PFSK-1 (cell line): Measurements from ENCODE around the gene KCNG4.

Source experiments
- FOXP2 ChIP-seq: optimal IDR thresholded peaks from 2 replicates; pipeline ENCODE3; 2011; ENCODE audit warnings: borderline replicate concordance, control low read depth, inconsistent platforms; ENCODE audit not compliant: insufficient read depth; ENCODE audit errors: extremely low read length, extremely low read depth
- POLR2AphosphoS5 ChIP-seq: IDR thresholded peaks from 2 replicates; pipeline ENCODE4 v1.6.1; 2012; ENCODE audit warnings: low read depth, mild to moderate bottlenecking, control low read depth, low read length, moderate library complexity
- REST ChIP-seq, 2 experiments: IDR thresholded peaks; 2 replicates each; pipeline versions ENCODE4 v1.6.1 to v1.8.0; 2011 to 2012; ENCODE audit warnings: low read depth in 2 of 2, low read length in 2 of 2, control low read depth in 1 of 2, inconsistent platforms in 1 of 2, mild to moderate bottlenecking in 1 of 2, moderate library complexity in 1 of 2; ENCODE audit not compliant: insufficient read depth in 1 of 2
- SIN3A ChIP-seq: IDR thresholded peaks from 2 replicates; pipeline ENCODE4 v1.6.1; 2012; ENCODE audit warnings: mild to moderate bottlenecking, low read length, moderate library complexity, borderline replicate concordance; ENCODE audit not compliant: insufficient read depth
- TAF1 ChIP-seq: IDR thresholded peaks from 2 replicates; pipeline ENCODE4 v1.6.1; 2012; ENCODE audit warnings: low read length, control low read depth, borderline replicate concordance; ENCODE audit not compliant: insufficient read depth

Gene KCNG4

DNA sequence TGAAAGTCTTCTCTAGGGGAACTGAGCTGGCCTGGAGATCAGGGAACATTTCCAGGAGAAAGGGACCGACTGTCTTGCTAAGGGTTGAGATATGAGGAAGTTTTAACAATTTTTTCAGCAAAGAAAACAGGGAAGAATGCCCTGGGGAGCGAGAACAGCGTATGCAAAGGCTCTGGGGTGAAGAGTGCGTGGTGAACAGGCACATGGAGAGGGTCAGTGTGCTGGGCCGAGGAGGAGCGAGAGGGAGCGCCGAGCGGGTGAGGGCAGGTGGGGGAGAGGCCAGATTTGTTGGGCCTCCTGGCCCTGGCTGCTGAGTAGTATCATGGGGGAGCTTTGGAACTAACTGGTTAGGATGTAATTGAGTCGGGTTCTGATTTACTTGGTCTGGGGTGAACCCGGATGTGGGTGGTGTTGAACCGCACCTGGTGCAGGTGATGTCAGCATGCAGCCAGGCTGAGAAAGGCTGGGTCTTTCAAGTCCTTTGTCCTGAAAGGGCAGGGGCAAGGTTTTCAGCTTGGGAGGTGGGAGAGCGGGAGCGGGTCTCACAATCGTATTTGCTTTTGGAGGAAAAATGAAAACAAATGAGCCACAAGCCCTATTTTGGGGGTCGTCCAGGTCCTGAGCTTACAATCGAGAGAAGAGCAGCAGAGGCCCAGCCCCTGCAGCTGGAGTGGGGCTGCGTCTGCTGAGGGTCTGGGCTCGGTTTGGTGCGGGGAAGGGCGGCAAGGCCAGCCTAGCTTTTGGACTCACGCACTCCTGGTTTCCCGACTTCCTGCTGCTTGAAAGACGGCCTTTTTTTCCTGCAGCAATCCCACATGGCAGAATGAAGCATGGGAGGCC is 43.7 kb upstream of the KCNG4 start:
- TF ChIP-seq SIN3A (no peak), TAF1 (no peak), REST (IDR thresholded peaks at IDR 0.05; ENCODE audit: insufficient read depth in 1 of 2, low read depth in 2 of 2, low read length in 2 of 2) (no peak), POLR2AphosphoS5 (no peak), FOXP2 (no peak)

DNA sequence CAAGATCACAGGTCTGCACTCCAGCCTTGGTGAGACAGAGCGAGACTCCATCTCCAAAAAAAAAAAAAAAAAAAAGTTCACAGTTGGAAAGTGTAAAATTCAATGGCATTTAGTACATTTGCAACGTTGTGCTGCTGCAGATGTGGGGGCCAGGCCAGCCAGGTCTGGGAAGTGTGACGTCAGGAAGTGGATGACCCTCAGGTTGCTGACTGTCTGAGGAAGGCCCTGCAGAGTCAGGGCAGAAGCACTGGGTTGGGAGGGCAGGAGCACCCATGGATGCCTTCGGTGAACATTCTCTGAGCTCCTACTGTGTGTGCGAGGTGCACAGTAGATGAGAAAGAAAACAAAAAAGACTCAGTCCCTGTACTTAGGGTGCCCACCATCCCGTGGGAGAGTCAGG is 42.7 kb upstream of the KCNG4 start:
- TF ChIP-seq POLR2AphosphoS5 (no peak), REST (IDR thresholded peaks at IDR 0.05; ENCODE audit: insufficient read depth in 1 of 2, low read depth in 2 of 2, low read length in 2 of 2) (no peak), FOXP2 (no peak)

- TF ChIP-seq SIN3A (no peak), REST (IDR thresholded peaks at IDR 0.05; ENCODE audit: insufficient read depth in 1 of 2, low read depth in 2 of 2, low read length in 2 of 2) (no peak), POLR2AphosphoS5 (no peak), FOXP2 (no peak), TAF1 (no peak)
These were observed 41.3 kb upstream of the KCNG4 start for GRCh38 chr16:84281074-84281473.

DNA sequence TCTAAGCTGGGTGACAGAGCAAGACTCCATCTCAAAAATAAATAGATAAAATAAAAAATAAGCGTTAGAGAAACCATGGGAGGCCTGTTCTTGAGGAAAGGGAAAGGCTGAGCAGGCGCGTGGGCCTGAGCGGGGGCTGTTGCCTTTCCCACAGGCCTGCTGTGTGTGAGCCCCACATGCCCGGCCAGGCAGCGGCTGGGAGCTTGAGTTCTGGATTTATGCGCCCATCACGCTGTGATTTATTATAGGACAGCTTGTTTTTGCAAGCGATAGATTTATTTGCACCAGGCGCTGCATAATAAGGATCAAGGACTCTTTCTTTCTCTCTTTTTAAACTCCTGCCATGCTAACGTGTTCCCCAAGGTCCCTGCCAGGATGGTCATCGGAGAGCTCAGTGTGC is 40.1 kb upstream of the KCNG4 start:
- no peak for TF ChIP-seq POLR2AphosphoS5
- TF ChIP-seq SIN3A = no peak
- no peak for TF ChIP-seq FOXP2
- no peak for TF ChIP-seq TAF1
- TF ChIP-seq REST (IDR thresholded peaks at IDR 0.05; ENCODE audit: insufficient read depth in 1 of 2, low read depth in 2 of 2, low read length in 2 of 2) = no peak
